A549 (cell line): Measurements from ENCODE around the gene TRPV4. TPM values are rescaled to one million over a fixed set of nuclear protein-coding genes. Genes with fewer than 3 reads are reported as not detected.

Source experiments
- ATAC-seq, 2 experiments: fragments of 200-7000 bp in 1 of 2; fragments of >200 bp in 1 of 2; cut with Nextera tagmentation in 1 of 2; cut with Tn5 transposase in 1 of 2; 3 replicates each; pipeline versions ENCODE4 v1.8.0 to v1.9.1; 2018 to 2020; ENCODE audit warnings: mild to moderate bottlenecking in 1 of 2, moderate library complexity in 1 of 2
- CTCF ChIA-PET: fragments of 300-600 bp; sonication (Branson Sonifier 250); formaldehyde crosslinking; extraction: SDS; loops from one replicate; lab custom pipeline; 2021; ENCODE audit warnings: antibody characterized with exemption, inconsistent platforms; lab: Yijun Ruan, JAX
- POLR2A ChIA-PET: fragments of 350-600 bp; formaldehyde crosslinking; extraction: SDS; loops from one replicate; lab custom pipeline; 2021; ENCODE audit warnings: antibody characterized with exemption, inconsistent platforms; lab: Yijun Ruan, JAX
- DNase-seq, 2 experiments: peaks; one replicate each; pipeline versions ENCODE4 v3.0.0 to v3.0.0-alpha.2; 2011 to 2016; ENCODE audit warnings: low read depth in 1 of 2, low spot score in 1 of 2
- FAIRE-seq: peaks from 2 replicates; lab custom pipeline; 2011; peaks lifted over from hg19 to GRCh38; lab: Jason Lieb, UNC
- H3K27ac ChIP-seq, 2 experiments: fragments of >200 bp; sonication (Bioruptor Twin); formaldehyde crosslinking; 3 replicates each; pipeline ENCODE4 v1.5.1; 2016 to 2017
- H3K4me1 ChIP-seq: fragments of >200 bp; sonication (Bioruptor Twin); formaldehyde crosslinking; 3 replicates; pipeline ENCODE4 v1.6.1; 2016
- H3K4me2 ChIP-seq: fragments of >200 bp; sonication (Bioruptor Twin); formaldehyde crosslinking; 3 replicates; pipeline ENCODE4 v1.6.1; 2016
- H3K4me3 ChIP-seq: fragments of >200 bp; sonication (Bioruptor Twin); formaldehyde crosslinking; 3 replicates; pipeline ENCODE4 v1.5.1; 2016
- H3K9me3 ChIP-seq: fragments of >200 bp; sonication (Bioruptor Twin); formaldehyde crosslinking; 3 replicates; pipeline ENCODE4 v1.6.1; 2016
- CEBPB ChIP-seq, 2 experiments: fragments of >200 bp in 1 of 2; sonication (Bioruptor Twin) in 1 of 2; formaldehyde crosslinking in 1 of 2; IDR thresholded peaks; 2 replicates each; pipeline ENCODE4 v1.6.1; 2012 to 2016
- EHMT2 ChIP-seq: fragments of 200-600 bp; sonication (generic); IDR thresholded peaks from 2 replicates; pipeline ENCODE4 v1.6.1; 2016; ENCODE audit warnings: antibody characterized with exemption, low read depth, mild to moderate bottlenecking, moderate library complexity
- ESRRA ChIP-seq: fragments of 150-350 bp; IDR thresholded peaks from 2 replicates; pipeline ENCODE4 v1.6.1; 2014; ENCODE audit warnings: mild to moderate bottlenecking, low read length, borderline replicate concordance
- FOXS1 ChIP-seq: fragments of 250-450 bp; sonication (Bioruptor Pico); IDR thresholded peaks from 2 replicates; pipeline ENCODE4 v1.5.0; 2020; ENCODE audit warnings: mild to moderate bottlenecking, moderate library complexity
- HOXB13 ChIP-seq: fragments of 250-450 bp; sonication (Bioruptor Pico); IDR thresholded peaks from 2 replicates; pipeline ENCODE4 v1.5.0; 2020; ENCODE audit warnings: low read depth, mild to moderate bottlenecking, moderate library complexity
- MAFK ChIP-seq: fragments of 450-650 bp; IDR thresholded peaks from 2 replicates; pipeline ENCODE4 v1.6.1; 2014; ENCODE audit not compliant: partially characterized antibody
- NPAS2 ChIP-seq: fragments of 250-450 bp; sonication (Bioruptor Pico); IDR thresholded peaks from 2 replicates; pipeline ENCODE4 v1.8.0; 2022; ENCODE audit warnings: mild to moderate bottlenecking, moderate library complexity, borderline replicate concordance
- POLR2A ChIP-seq: IDR thresholded peaks from 2 replicates; pipeline ENCODE4 v1.6.1; 2012; ENCODE audit warnings: mild to moderate bottlenecking, low read length
- ZC3H11A ChIP-seq: fragments of 450-650 bp; IDR thresholded peaks from 2 replicates; pipeline ENCODE4 v1.6.1; 2014; ENCODE audit warnings: antibody characterized with exemption, mild to moderate bottlenecking
- ZSCAN20 ChIP-seq: fragments of 250-450 bp; sonication (Bioruptor Pico); IDR thresholded peaks from 2 replicates; pipeline ENCODE4 v1.8.0; 2022; ENCODE audit warnings: mild to moderate bottlenecking, moderate library complexity
- WGBS: methylation state at CpG from one replicate; pipeline ENCODE4 v1.1.6; 2017; ENCODE audit errors: missing lambda C conversion rate; 5-methylcytosine and 5-hydroxymethylcytosine counted together
- polyA plus RNA-seq, 4 experiments: library from polyadenylated mRNA; depleted of rRNA in 3 of 4; stranded (reverse); fragments of >200 nt; fragmentation: RNase III in 1 of 4; extraction: RNeasy Plus Mini Kit Qiagen cat#74134 plus additional on column Dnase treatment in 1 of 4; gene quantifications; 2 replicates in 3 of 4; 3 replicates in 1 of 4; pipeline ENCODE4 v1.2.3, GENCODE V29; 2011 to 2017
- TF ChIP-seq, protein P1 (sequence below): IDR thresholded peaks from 2 replicates; pipeline ENCODE4 v1.6.1; 2012
- TF ChIP-seq, protein P2 (sequence below): fragments of 450-650 bp; IDR thresholded peaks from 2 replicates; pipeline ENCODE4 v1.6.1; 2014; ENCODE audit warnings: antibody characterized with exemption
- TF ChIP-seq, protein P3 (sequence below): fragments of >200 bp; sonication (Bioruptor Twin); formaldehyde crosslinking; IDR thresholded peaks from 3 replicates; pipeline ENCODE4 v1.6.1; 2016

TRPV4 gene
- polyA plus RNA-seq, 2 of the 4 experiments (the other 2 are of a cell fraction) = 0.15 to 0.37 TPM

DNA sequence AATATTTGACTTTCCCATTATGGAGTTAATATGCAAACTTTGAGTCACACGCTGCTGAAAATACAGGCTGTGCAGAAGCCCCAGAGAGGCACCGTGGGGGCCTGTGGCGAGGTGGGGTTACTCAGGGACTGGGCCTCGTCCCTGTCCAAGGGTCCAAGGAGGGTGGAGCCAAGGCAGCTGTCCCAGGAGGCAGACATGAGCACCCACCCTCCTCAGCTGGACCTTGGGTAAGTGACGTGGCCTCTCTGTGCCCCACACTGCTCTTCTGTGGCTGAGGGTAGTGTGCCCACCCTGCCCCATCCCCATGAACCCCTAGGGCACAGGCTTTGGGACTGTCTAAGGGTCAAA is 80.2 kb downstream of the TRPV4 start:
- CTCF ChIA-PET = interaction anchor here (0.9 kb wide), 1 partner anchor 24 kb away, joined by 3 read pairs; no protein-coding TSS in a partner anchor
- no peak for ATAC-seq
- no peak for FAIRE-seq
- no peak for DNase-seq
- Histone ChIP-seq H3K4me1 (no peaks in the 10 kb centered on the region), H3K4me3 (no peak overlapping the region), H3K9me3 (peaks cover 11% of the 10 kb centered on the region; the same call in 2 of the 3 replicates), H3K4me2 (no peak overlapping the region), H3K27ac (no peak overlapping the region)
- 54% methylated on average over 5 of the region's 5 CpGs for WGBS
- POLR2A ChIA-PET = no interaction called here
- TF ChIP-seq ESRRA = no peak

DNA sequence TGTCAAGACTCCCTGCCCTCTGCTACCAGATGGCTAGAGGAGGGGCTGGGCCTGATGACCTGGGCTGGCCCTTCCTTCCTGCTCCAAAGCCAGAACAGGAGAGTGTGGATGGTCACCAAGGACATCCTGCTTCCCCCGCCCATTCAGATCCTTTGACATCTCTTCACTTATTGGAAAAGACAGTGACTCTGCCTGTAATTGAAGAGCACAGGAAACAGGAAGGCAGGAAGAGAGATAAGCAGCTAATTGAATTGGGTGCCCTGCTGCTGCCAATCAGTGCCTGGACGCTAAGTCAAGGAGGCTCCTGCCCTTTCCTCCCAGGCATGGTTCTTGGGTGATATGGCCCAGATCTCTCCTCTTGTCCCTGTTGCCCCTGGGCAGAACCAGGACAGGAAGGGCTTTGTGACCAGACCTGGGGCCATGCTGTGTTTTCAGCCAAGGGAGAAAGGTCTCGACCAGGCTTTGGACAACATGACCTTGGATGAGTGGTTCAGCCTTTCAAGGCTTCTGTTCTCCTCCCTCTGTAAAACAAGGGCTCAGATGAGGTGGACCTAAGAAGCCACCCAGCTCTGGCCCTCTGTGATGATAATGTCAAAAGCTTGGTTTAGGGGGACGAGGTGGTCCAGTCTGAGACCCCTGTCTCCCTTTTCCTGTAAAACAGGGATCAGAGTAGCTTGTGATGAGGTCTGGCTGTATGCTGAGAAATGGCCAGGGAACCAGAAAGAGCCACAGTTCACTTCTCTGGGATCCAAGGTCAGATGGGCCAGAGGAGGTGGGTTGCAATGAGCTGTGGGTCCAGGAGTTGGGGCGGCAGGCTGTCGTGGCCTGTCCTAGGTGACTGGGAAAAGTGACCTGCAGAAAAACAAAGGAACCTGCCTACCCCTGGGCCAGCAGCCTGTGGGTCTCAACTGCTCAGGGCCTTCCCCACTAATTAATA is 80.8 kb downstream of the TRPV4 start:
- Histone ChIP-seq H3K4me3 (no peak overlapping the region), H3K4me2 (no peak overlapping the region), H3K27ac (no peak overlapping the region), H3K4me1 (no peaks in the 10 kb centered on the region), H3K9me3 (peaks cover 11% of the 10 kb centered on the region; the same call in 2 of the 3 replicates)
- POLR2A ChIA-PET = no interaction called here
- CTCF ChIA-PET = interaction anchor here (1.0 kb wide), 1 partner anchor 53 kb away, joined by 3 read pairs; no protein-coding TSS in a partner anchor
- FAIRE-seq (no peak), DNase-seq (no peak), ATAC-seq (no peak)
- TF ChIP-seq EHMT2 (no peak), POLR2A (no peak), CEBPB (IDR thresholded peaks at IDR 0.05) (no peak), NPAS2 (CRISPR knock-in tag) (no peak), FOXS1 (CRISPR knock-in tag) (no peak), ZSCAN20 (CRISPR knock-in tag) (no peak)
- TF ChIP-seq, protein P1, sequence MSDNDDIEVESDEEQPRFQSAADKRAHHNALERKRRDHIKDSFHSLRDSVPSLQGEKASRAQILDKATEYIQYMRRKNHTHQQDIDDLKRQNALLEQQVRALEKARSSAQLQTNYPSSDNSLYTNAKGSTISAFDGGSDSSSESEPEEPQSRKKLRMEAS = no peak
- TF ChIP-seq, protein P2, sequence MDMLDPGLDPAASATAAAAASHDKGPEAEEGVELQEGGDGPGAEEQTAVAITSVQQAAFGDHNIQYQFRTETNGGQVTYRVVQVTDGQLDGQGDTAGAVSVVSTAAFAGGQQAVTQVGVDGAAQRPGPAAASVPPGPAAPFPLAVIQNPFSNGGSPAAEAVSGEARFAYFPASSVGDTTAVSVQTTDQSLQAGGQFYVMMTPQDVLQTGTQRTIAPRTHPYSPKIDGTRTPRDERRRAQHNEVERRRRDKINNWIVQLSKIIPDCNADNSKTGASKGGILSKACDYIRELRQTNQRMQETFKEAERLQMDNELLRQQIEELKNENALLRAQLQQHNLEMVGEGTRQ = no peak
- TF ChIP-seq, protein P3, sequence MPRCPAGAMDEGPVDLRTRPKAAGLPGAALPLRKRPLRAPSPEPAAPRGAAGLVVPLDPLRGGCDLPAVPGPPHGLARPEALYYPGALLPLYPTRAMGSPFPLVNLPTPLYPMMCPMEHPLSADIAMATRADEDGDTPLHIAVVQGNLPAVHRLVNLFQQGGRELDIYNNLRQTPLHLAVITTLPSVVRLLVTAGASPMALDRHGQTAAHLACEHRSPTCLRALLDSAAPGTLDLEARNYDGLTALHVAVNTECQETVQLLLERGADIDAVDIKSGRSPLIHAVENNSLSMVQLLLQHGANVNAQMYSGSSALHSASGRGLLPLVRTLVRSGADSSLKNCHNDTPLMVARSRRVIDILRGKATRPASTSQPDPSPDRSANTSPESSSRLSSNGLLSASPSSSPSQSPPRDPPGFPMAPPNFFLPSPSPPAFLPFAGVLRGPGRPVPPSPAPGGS = no peak
- 56% methylated on average over 6 of the region's 6 CpGs for WGBS

DNA sequence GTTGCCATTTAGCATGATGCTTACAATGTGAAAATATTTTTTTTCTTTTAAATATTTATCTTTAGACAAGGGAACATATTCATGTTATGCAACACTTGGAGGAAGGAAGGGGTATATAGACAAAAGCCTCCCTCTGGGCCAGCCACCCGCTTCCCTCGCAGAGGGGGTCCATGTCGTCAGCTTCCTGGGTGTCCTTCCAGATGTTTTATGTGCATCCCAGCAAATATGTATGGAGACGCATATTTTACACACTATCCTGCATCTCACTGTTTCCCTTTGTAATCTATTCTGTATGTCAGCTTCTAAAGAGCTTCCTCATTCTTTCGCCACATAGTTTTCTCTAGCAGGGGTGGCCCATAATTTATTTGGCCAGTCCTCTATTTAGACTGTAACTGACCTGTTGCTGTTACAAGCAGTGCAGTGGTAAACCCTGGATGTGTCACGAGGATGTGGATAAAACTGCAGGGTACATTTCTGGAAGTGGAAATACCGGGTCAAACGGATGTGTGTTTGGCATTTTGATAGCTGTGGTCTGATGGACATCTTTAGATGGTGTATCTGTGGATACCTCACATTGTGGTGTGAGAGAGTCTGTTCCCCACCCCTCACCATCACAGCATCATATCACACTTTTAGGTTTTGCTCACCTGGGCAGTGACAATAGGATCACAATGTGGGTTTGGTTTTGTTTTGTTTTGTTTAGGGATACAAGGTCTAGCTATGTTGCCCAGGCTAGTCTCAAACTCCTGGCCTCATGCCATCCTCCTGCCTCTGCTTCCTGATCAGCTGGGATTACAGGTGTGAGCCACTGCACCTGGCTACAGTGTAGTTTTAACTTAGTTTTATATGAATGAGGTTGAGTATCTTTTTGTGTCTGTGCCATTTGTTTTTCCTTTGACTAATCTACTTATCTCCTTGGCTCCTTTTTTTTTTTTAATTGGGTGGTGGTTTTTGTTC is 87.9 kb downstream of the TRPV4 start:
- CTCF ChIA-PET = interaction anchor here (0.9 to 1.7 kb wide), 3 partner anchors 25 to 226 kb away, joined by 3 to 4 read pairs (median 4); no protein-coding TSS in a partner anchor
- DNase-seq (no peak), ATAC-seq (no peak), FAIRE-seq (no peak)
- H3K4me1 ChIP-seq = no peaks in the 10 kb centered on the region
- POLR2A ChIA-PET = no interaction called here
- H3K9me3 ChIP-seq = no peaks in the 10 kb centered on the region
- TF ChIP-seq MAFK (no peak), EHMT2 (no peak), ZSCAN20 (CRISPR knock-in tag) (no peak), HOXB13 (CRISPR knock-in tag) (no peak), ZC3H11A (no peak)
- TF ChIP-seq, protein P2 = no peak
- no peak overlapping the region for H3K4me2 ChIP-seq
- WGBS = 78% methylated on average over 8 of the region's 8 CpGs
- no peak overlapping the region for H3K4me3 ChIP-seq
- no peak overlapping the region for H3K27ac ChIP-seq
